GM18867 (cell line): ENCODE data around the gene LTO1.

Experiments
- ATAC-seq: cut with Tn5 transposase; IDR thresholded peaks from one replicate; pipeline ENCODE4 v1.9.1; 2021; ENCODE audit warnings: mild to moderate bottlenecking, moderate library complexity; ENCODE audit not compliant: unreplicated experiment

Gene LTO1, protein sequence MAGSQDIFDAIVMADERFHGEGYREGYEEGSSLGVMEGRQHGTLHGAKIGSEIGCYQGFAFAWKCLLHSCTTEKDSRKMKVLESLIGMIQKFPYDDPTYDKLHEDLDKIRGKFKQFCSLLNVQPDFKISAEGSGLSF

GRCh38 chr11:69674886-69675714, at the start of gene LTO1:
TSS of gene LTO1 (minus strand) at chr11:69675353. CDS start at chr11:69675239, 114 bp downstream.
- ATAC-seq: peak; percentile 88

GRCh38 chr11:69721745-69722144, 46.6 kb upstream of the LTO1 start:
- ATAC-seq: no peak

GRCh38 chr11:69721106-69721505, 46.0 kb upstream of the LTO1 start:
- ATAC-seq: no peak

DNA sequence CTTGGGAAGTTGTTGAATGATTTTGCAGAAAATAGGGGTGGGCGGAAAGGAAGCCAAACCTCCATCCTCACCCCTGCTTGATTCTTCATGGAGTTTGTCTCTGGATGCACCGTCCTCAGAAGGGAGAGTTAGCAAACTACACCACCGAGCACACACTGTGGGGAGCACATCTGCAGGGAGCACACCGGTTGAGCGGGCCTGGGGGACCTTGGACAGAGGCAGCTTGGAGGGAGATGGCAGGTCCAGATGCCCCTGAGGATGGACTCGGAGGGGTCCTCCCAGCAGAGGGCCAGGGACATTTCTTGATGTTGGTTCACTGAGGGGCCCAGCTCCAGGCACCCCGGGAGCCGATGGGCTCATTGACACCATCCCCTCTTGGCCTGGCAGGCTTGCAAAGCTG, 43.8 kb upstream of the LTO1 start:
- ATAC-seq: no peak

DNA sequence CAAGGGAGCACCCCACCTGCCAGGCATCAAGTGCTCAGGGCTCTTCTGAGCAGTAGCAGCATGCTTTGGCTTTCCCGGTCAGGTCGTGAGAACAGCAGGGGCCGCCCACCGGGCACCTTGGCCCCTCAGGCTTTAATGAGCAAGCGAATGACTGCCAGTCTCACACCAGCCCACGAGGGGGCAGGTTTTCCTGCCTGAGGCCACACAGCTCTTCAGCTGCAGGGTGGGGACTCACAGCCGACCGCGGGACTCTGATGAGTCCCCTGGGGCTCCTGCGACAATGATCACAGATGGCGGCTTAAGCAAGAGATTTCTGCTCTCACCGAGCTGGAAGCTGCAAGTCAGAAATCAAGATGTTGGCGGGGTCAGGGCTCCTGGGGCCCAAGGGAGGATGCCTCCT, 43.0 kb upstream of the LTO1 start:
- ATAC-seq: no peak

DNA sequence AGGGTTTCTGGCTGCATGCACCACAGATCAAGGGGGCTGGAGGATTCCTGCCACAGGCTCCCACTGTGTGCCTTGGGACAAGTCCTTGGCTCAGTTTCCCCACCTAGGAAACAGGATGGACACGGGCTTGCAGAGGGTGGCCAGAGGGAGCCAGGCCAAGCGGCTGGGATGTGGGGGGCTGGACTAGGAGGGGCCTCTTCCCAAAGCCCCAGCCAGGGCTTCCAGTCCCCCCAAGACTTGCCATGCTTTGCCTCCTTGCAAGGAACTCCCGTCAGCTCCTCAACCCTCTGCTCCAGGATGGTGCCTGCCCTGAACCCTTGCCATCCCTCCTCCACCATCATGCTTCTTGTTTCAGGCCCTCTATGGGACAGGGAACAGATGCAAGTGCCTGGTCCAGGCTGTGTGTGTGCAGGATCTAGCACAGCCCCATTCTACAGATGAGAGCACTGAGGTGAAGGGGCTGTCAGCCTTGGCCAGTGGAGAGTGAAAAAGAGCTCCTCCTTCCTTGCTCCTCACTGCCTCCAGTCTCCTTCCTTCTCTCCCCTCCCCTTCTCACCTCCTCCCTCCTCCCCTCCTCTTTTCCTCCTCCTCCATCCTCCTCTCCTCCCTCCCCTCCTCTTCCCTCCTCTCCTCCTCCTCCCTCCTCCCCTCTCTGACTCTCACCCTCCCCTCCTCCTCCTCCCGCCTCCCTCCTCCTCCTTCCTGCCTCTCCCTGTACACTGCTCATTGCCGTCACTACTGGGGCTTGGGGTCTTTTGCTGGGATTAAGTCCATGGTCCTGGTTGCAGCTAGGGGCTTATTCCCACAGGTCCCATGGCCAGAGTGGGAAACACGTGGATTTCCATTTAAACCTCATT, 42.0 kb upstream of the LTO1 start:
- ATAC-seq: no peak

GRCh38 chr11:69716099-69716498, 40.9 kb upstream of the LTO1 start:
- ATAC-seq: no peak

DNA sequence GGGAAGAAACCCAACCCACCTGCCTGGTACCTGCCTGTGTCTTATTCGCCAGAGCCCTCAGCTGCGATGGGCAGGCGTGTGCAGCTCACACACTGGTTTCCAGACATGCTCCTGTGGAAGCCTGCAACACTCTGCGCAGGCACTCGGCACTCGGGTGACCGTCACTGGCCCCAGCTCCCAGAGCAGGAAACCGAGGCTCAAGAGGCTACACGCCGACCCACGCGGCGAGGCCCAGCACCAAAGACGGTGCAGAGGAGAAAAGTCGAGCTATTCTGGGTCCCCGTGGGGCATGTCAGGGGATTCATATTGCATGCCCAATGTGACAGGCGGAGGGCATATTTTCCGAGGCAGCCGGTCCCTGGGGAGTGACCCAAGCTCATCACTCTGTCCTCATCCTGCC, 40.3 kb upstream of the LTO1 start:
- no peak for ATAC-seq

DNA sequence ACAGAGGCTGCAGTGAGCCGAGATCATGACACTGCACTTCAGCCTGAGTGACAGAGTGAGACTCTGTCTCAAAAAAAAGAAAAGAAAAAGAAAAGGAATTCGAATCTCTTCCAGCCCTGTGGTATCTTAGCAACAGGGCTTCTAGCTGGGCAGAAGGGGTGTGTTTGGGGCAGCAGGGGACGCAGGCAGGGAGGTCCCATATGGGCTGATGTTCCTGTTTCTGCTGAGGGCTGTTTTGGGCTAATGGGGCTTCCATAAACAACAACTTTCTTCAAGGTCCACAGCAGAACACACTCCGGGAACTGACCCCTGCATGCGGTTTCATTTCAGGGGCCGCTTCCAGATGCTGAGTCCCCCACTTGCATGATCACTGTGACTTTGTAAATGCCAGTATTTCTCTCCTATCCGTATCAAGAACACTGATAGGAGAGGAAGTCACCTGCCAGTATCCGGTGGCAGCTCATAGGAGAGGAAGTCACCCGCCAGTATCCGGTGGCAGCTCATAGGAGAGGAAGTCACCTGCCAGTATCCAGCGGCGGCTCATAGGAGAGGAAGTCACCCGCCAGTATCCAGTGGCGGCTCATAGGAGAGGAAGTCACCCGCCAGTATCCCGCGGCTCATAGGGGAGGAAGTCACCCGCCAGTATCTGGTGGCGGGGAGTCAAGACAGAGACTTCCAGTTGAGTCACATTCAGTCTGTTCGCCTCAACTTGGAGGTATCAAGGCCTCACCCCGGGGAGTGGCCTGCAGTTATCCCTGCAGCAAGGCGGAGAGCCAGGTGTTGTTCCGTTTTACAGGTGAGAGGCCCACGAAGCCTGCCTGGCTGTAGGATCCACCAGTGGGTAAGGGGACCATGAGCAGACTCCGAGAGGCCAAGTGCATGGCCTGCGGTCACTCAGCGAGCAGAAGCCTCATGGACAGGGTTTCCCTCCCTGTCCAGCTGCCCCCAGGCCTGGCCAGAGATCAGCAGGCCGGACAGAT, 37.0 kb upstream of the LTO1 start:
- ATAC-seq: no peak

DNA sequence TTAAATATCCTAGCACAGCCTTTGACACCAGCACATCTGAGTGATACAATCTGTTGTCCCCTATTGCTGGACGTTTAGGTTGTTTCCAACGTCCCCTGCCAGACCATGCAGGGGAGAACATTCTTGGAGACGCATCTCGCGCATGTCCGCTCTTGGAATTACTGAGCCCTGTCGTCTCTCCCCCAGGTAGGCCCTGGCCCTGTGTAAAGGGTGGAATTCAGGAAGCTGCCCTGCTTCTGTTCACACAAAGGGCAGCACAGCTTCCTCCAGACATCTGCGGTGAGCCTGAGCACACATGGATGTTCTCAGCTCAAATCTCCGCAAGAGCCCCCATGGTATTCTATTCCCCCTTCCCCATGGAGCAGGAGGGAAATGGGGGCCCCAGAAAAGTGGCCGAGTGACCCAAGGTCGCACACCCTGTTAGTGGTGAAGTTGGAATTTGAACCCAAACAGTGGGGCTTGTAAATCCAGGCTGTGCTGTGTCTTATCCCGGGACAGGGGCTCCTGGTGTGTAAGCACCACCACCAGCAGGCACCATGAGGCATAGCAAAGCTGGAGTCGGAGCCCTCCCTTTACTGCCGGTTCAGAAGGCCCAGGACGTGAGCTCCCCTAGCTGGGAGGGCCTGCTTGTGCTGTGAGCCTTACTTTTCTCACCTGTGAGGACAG, 33.7 kb upstream of the LTO1 start:
- no peak for ATAC-seq

GRCh38 chr11:69707176-69707575, 32.0 kb upstream of the LTO1 start:
- ATAC-seq: no peak

DNA sequence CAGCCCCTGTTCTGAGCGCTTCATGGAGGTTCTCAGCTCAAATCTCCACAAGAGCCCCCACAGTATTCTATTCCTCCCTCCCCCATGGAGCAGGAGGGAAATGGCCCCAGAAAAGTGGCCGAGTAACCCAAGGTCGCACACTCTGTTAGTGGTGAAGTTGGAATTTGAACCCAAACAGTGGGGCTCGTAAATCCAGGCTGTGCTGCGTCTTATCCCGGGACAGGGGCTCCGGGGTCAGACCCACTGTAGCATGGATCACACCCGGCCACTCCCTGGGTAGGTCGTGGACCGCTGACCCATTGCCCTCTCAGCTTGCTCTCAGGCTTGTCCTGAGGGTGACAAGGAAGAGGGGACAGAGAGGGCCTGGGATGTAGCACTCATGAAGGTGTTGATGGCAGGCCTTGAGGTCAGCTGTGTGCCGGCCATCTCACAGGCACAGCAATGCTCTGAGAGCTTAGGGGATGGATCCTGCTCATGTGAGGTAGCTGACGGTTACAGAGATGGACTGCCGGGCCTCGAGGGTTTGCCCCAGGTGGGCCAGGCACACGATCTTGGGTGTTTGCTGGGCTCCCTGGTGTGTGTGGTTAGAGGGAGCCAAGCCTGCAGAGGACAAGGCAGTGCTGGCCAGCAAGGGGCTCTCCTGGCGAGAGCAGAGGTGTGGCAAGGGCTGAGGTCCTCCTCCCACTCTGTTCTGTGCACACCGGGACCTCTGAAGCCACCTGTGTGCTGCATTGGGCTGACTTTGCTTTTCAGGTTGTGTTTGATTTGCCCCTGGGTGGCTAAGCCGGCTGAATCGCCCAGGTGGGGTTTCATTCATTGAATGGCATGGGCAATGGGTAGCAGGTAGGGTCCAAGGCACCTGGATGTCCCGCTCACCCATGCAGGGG, 31.0 kb upstream of the LTO1 start:
- no peak for ATAC-seq

DNA sequence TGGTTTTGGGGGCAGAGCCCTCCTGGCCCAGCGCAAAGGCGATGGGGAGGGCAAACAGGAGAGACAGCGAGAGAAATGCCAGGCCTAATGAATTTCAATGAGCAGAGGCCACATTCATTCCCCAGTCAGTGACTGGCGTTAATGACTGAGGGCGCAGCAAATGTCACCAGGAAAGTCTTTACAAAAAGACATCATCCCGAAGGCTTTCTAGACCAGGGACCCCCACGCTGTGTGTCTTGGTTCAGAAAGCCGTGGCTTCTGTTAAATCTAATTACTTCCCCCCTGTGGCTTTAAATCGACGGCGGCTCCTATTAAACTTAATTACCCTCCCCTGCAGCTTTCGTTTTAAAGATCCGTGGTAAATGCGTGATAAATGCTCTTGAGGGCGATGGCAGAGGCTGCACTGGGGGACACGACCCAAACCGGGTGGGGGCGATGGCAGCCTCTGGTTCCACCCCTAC, 30.2 kb upstream of the LTO1 start:
- no peak for ATAC-seq

DNA sequence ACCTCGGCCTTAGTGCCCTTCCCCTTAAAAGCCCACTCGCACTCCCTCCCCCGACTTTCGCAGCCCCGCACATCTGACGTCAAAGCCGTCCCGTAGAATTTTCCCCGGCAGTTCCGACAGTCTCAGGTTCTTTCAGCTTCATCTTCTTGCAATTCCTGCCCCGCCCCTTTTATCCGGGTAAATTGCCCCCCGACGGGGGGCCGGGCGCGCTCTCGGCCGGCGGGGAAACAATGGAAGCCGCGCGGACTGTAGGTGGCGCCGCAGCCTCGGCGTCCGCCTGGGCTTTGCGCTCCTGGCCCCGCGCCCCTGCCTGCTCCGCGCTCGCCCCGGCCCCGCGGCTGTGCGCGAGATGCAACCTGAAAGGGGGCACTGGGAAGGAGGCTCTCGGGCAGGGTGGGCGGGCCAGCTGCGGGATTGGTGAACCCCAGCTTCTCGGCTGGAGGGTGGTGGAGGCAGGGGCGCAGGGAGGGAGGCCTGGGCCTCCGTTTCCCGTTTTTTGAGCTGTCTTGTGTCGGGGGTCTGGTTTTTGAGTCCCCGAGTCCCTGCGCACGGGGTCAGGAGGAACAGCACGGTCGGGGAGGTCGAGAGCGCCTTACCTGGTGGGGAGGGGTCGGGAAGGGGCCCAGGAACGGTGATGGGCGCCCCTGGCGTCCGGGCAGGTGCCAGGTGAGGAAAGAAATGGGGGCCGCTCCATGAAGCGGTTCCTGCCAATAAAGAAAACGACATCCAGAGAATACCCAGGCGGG, 29.5 kb upstream of the LTO1 start:
- ATAC-seq: no peak

DNA sequence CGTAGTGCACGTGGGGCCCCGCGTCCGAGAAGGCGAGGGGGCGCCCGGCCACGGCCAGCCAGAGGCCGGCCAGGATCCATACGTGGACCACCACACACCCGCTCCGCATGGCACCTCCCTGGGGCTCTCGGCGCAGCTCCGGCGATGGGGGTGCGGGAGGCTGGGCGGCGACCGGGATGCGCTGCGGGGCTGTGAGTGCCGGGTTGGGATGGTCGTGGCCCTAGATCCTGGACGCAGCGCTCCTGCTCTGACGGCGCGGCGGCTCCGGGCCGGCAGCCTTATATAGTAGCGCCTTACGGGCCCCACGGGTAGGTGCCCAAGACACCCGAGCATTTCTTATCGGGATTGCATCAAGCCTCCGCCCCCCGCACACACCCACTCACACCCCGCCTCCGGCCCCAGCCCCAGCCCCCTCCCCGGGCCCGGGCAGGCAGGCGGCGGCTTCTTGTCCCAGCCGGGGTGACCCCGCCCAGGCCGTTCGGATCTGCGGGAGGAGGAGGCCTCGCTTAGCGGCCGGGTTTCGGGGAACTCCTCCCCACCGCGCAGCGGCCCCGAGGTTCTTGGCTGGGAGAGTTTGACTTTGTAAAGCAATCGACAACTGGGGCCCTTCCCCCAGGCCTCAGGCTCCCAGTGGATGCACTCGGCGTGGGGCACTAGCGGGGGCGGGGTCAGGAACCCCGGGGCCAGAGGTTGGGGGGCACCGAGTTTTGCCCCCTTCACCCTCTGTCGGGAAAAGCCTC, 28.8 kb upstream of the LTO1 start, which contains the start of gene FGF19:
TSS of gene FGF19 (minus strand) at position 255 of the 740 bp plus-strand sequence. CDS start at position 109, 146 bp downstream.
- no peak for ATAC-seq

- ATAC-seq: no peak
These were observed 28.3 kb upstream of the LTO1 start for GRCh38 chr11:69703453-69703767.

DNA sequence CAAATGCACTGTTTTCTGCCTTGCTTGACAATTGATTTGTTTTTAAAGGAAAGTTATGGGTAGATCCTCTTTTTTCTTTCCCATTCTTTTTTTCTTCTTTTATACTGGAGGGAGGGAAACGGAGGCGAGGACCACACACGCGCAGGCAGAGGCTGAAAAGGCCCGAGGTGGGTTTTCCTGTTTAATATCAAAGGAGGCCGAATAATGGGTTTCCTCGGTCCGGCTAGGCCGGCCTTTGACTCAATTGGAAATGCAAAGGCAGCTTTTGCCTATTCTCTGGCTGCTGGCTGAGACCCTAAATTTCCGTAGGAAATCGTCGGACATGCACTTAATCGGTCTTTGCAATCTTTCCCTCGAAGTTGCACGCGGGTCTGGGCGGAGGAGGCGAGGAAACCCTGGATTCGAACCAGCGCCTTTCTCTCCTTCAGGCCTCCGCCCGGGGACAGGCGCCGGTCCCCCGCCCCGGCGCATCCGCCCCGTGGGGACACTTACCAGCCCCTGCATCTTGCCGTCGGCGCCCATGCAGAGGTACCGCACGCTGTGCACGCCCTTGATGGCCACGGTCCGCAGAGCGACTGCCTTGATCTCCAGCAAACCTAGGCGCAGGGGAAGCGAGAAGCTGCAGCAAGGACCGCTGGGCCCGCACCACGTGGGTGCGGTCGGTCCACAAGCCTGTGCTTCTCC, 27.8 kb upstream of the LTO1 start:
- no peak for ATAC-seq
